ENCODE data around the gene BTBD16. TPM values are rescaled to one million over a fixed set of nuclear protein-coding genes. Genes with fewer than 3 reads are reported as not detected.

The BTBD16 gene
- total and polyA plus RNA-seq, 2 of the 13 experiments (the other 11 are each of a cell fraction or from before 2014, with no cell fraction given): 5.0 to 11.9 TPM

GRCh38 chr10:122298598-122299301, 27.7 kb downstream of the BTBD16 start (continued):
- TF ChIP-seq, protein P1, sequence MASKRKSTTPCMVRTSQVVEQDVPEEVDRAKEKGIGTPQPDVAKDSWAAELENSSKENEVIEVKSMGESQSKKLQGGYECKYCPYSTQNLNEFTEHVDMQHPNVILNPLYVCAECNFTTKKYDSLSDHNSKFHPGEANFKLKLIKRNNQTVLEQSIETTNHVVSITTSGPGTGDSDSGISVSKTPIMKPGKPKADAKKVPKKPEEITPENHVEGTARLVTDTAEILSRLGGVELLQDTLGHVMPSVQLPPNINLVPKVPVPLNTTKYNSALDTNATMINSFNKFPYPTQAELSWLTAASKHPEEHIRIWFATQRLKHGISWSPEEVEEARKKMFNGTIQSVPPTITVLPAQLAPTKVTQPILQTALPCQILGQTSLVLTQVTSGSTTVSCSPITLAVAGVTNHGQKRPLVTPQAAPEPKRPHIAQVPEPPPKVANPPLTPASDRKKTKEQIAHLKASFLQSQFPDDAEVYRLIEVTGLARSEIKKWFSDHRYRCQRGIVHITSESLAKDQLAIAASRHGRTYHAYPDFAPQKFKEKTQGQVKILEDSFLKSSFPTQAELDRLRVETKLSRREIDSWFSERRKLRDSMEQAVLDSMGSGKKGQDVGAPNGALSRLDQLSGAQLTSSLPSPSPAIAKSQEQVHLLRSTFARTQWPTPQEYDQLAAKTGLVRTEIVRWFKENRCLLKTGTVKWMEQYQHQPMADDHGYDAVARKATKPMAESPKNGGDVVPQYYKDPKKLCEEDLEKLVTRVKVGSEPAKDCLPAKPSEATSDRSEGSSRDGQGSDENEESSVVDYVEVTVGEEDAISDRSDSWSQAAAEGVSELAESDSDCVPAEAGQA (IDR thresholded peaks at IDR 0.05; ENCODE audit: low read depth): no peak
- TF ChIP-seq, protein P1 (CRISPR knock-in tag; IDR thresholded peaks at IDR 0.05; ENCODE audit: borderline replicate concordance): 0 out of 2 replicates have a peak, but pooled peaks have one; percentile 45
- TF ChIP-seq ZNF552 (CRISPR knock-in tag; IDR thresholded peaks at IDR 0.05; ENCODE audit: borderline replicate concordance): no peak
- no peak for TF ChIP-seq SNAI1 (CRISPR knock-in tag; IDR thresholded peaks at IDR 0.05; ENCODE audit: borderline replicate concordance)
- TF ChIP-seq ZNF770 (CRISPR knock-in tag; IDR thresholded peaks at IDR 0.05): no peak
- TF ChIP-seq ZNF501 (CRISPR knock-in tag; IDR thresholded peaks at IDR 0.05): peak; percentile 44
- TF ChIP-seq ZNF772 (CRISPR knock-in tag; IDR thresholded peaks at IDR 0.05): no peak
- TF ChIP-seq FIP1L1 (IDR thresholded peaks at IDR 0.05; ENCODE audit: borderline replicate concordance, insufficient read depth, low read depth, low read length): no peak
- 0 out of 2 replicates have a peak, but pooled peaks have one; percentile 30 for TF ChIP-seq MYC (CRISPR knock-in tag; IDR thresholded peaks at IDR 0.05; ENCODE audit: borderline replicate concordance)
- peak; percentile 46 for TF ChIP-seq TEAD3 (CRISPR knock-in tag; optimal IDR thresholded peaks at IDR 0.05; ENCODE audit: borderline replicate concordance)
- no peak for TF ChIP-seq ZNF766 (CRISPR knock-in tag; IDR thresholded peaks at IDR 0.05; ENCODE audit: borderline replicate concordance)
- TF ChIP-seq KDM5A (IDR thresholded peaks at IDR 0.05; ENCODE audit: borderline replicate concordance, low read length): 0 out of 2 replicates have a peak, but pooled peaks have one; percentile 34
- no peak for TF ChIP-seq ZBTB42 (CRISPR knock-in tag; IDR thresholded peaks at IDR 0.05)
- no peak for TF ChIP-seq CERS6 (CRISPR knock-in tag; IDR thresholded peaks at IDR 0.05)
- no peak for TF ChIP-seq MAZ (IDR thresholded peaks at IDR 0.05; ENCODE audit: borderline replicate concordance, low read depth, low read length)
- TF ChIP-seq MAZ (CRISPR knock-in tag; IDR thresholded peaks at IDR 0.05; ENCODE audit: low read depth): no peak
- no peak for TF ChIP-seq ZEB1 (IDR thresholded peaks at IDR 0.05; ENCODE audit: insufficient replicate concordance, low read depth)
- TF ChIP-seq TRIM22 (IDR thresholded peaks at IDR 0.05): no peak

All from HepG2 (cell line).